Measurements from ENCODE around the gene GNB1L.

- TF ChIP-seq CTCF (IDR thresholded peaks at IDR 0.05), result no peak
- TF ChIP-seq POLR2A (IDR thresholded peaks at IDR 0.05), result no peak
Observed at GRCh38 chr22:19896665-19897355, 42.1 kb upstream of the GNB1L start.
